ENCODE measurements around the gene NLRC5. TPM values are rescaled to one million over a fixed set of nuclear protein-coding genes. Genes with fewer than 3 reads are reported as not detected.

Gene NLRC5
- total RNA-seq, 4 donors from 2014 or later: 32.4 to 57.9 (median 37.1) TPM

- WGBS, 2 donors: 74 to 76% methylated on average over 12 to 14 of the region's 14 CpGs
- peak overlapping the region in 3 of 4 donors; percentile 1 to 84 (median 67) for H3K27ac ChIP-seq
- TF ChIP-seq CTCF (IDR thresholded peaks at IDR 0.05): no peak
- no peak for TF ChIP-seq POLR2A (IDR thresholded peaks at IDR 0.05)
- no peak for TF ChIP-seq EP300 (IDR thresholded peaks at IDR 0.05)
Measured at GRCh38 chr16:57113042-57113453, 123.7 kb downstream of the NLRC5 start.

GRCh38 chr16:57113664-57114063 lies 124.3 kb downstream of the NLRC5 start:
- H3K27ac ChIP-seq: peak overlapping the region in 2 of 4 donors; percentile 67 to 84
- WGBS, 2 donors: 91 to 97% methylated on average over 4 to 5 of the region's 5 CpGs
- no peaks in the 10 kb centered on the region for H3K27me3 ChIP-seq
- H3K4me1 ChIP-seq: peaks cover 0 to 48% (median 24%) of the 10 kb centered on the region in 4 donors
- DNase-seq (ENCODE audit: low spot score in 2 of 2): no peak
- no peak overlapping the region for H3K4me3 ChIP-seq
- no peaks in the 10 kb centered on the region for H3K9me3 ChIP-seq
- peaks cover 0 to 36% (median 0%) of the 10 kb centered on the region in 3 donors for H3K36me3 ChIP-seq
- no peak for TF ChIP-seq EP300 (IDR thresholded peaks at IDR 0.05)
- no peak for TF ChIP-seq POLR2A (IDR thresholded peaks at IDR 0.05)
- no peak for TF ChIP-seq CTCF (IDR thresholded peaks at IDR 0.05)

More at GRCh38 chr16:57113042-57113453, 123.7 kb downstream of the NLRC5 start:
- no peak overlapping the region for H3K4me3 ChIP-seq
- H3K27me3 ChIP-seq: no peaks in the 10 kb centered on the region
- peaks cover 0 to 54% (median 24%) of the 10 kb centered on the region in 4 donors for H3K4me1 ChIP-seq
- no peaks in the 10 kb centered on the region for H3K9me3 ChIP-seq
- DNase-seq (ENCODE audit: low spot score in 2 of 2): no peak
- peaks cover 0 to 31% (median 0%) of the 10 kb centered on the region in 3 donors for H3K36me3 ChIP-seq

- H3K27ac ChIP-seq: peak overlapping the region; percentile 54 to 83 (median 78)
- H3K27me3 ChIP-seq: no peaks in the 10 kb centered on the region
- no peak for DNase-seq (ENCODE audit: low spot score in 2 of 2)
- H3K4me3 ChIP-seq: no peak overlapping the region
- H3K36me3 ChIP-seq: peaks cover 0 to 51% (median 0%) of the 10 kb centered on the region in 3 donors
- TF ChIP-seq CTCF (IDR thresholded peaks at IDR 0.05): no peak
- TF ChIP-seq EP300 (IDR thresholded peaks at IDR 0.05): no peak
- TF ChIP-seq POLR2A (IDR thresholded peaks at IDR 0.05): no peak
- H3K9me3 ChIP-seq: no peaks in the 10 kb centered on the region
- WGBS, 2 donors: 53 to 59% methylated on average over 10 of the region's 10 CpGs
- peaks cover 0 to 45% (median 24%) of the 10 kb centered on the region in 4 donors for H3K4me1 ChIP-seq
Measured at GRCh38 chr16:57115168-57115513, 125.8 kb downstream of the NLRC5 start.

- no peak overlapping the region for H3K4me3 ChIP-seq
- H3K9me3 ChIP-seq: no peaks in the 10 kb centered on the region
- H3K27ac ChIP-seq: peak overlapping the region; percentile 31 to 83 (median 78)
- 17 to 29% methylated on average over 13 to 25 of the region's 25 CpGs for WGBS, 2 donors
- peaks cover 0 to 45% (median 24%) of the 10 kb centered on the region in 4 donors for H3K4me1 ChIP-seq
- peak in 1 of 2 donors; percentile 36 for DNase-seq (ENCODE audit: low spot score in 2 of 2)
- TF ChIP-seq CTCF (IDR thresholded peaks at IDR 0.05) (no peak), EP300 (IDR thresholded peaks at IDR 0.05) (peak in 1 of 2 donors; percentile 50), POLR2A (IDR thresholded peaks at IDR 0.05) (no peak)
- H3K27me3 ChIP-seq: no peaks in the 10 kb centered on the region
- H3K36me3 ChIP-seq: peaks cover 0 to 56% (median 0%) of the 10 kb centered on the region in 3 donors
Measured at GRCh38 chr16:57115514-57116182, 126.3 kb downstream of the NLRC5 start.

GRCh38 chr16:57118461-57119084 lies 129.2 kb downstream of the NLRC5 start:
- no peak for DNase-seq (ENCODE audit: low spot score in 2 of 2)
- WGBS, 2 donors: 93 to 100% methylated on average over 2 of the region's 2 CpGs
- peaks cover 0 to 82% (median 0%) of the 10 kb centered on the region in 3 donors for H3K36me3 ChIP-seq

More at GRCh38 chr16:57118461-57119084, 129.2 kb downstream of the NLRC5 start:
- Histone ChIP-seq H3K4me1 (peaks cover 0 to 22% (median 11%) of the 10 kb centered on the region in 4 donors), H3K27me3 (no peaks in the 10 kb centered on the region), H3K4me3 (no peak overlapping the region), H3K27ac (no peak overlapping the region), H3K9me3 (no peaks in the 10 kb centered on the region)
- no peak for TF ChIP-seq POLR2A (IDR thresholded peaks at IDR 0.05)
- TF ChIP-seq EP300 (IDR thresholded peaks at IDR 0.05): no peak
- no peak for TF ChIP-seq CTCF (IDR thresholded peaks at IDR 0.05)

Data from tibial nerve (tissue), 4 donors.